Glomerular visceral epithelial cell (primary cell): Measurements from ENCODE around the gene BAD.
A peak's percentile ranks its signal among the peaks of the same experiment; 100 is the strongest.

Experiments
- DNase-seq: peaks from one replicate; pipeline ENCODE4 v3.0.0-alpha.2; 2016; ENCODE audit errors: extremely low spot score

The BAD gene

DNA sequence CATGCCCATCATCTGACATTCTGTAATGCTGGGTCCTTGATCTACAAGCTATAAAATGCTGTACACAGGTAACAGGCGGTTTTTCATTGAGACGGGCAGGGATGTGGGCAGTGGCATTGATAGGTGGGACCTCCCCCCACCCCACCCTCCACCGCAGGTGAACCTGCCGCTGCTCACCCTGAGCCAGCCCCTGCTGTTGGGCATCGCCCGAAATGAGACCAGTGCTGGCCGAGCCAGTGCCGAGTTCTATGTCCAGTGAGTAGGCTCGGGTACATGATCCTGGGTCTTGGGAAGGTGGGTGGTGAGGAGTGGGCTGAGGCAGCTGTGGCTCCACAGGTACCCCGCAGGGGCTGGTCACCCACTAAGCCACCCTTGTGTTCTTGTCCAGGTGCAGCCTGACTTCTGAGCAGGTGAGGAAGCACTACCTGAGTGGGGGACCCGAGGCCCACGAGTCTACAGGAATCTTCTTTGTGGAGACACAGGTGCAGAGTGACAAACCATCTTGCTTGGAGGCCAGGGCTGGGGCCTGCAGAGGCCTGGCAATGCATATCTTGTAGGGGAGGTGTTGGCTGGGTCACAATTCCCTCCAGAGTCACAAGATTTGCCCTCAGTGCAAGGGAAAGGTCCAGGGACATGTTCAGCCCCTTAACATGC is 55.2 kb downstream of the BAD start:
- DNase-seq: no peak

DNA sequence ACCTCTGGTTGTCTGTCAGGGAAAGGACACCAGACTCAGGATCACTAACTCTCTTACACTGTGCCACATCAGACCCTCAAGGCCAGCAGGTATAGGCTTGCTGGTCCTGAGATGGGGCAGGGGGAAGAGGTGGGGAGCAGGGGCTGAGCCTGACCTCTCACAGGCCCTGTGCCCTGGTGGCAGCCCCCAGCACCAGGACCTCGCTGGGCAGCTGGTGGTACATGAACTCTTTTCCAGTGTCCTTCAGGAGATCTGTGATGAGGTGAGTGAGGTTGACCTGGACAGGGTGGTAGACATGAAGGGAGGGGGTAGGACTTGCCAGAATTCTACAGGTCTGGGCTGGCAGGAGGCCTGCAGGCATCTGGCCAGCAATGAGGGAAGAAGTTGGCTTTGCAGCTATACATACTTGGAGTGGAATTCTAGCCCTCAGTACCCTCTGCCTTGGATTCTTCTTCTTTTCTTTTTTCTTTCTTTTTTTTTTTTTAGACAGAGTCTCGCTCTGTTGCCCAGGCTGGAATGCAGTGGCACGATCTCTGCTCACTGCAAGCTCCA is 57.0 kb downstream of the BAD start:
- peak; percentile 26 for DNase-seq

DNA sequence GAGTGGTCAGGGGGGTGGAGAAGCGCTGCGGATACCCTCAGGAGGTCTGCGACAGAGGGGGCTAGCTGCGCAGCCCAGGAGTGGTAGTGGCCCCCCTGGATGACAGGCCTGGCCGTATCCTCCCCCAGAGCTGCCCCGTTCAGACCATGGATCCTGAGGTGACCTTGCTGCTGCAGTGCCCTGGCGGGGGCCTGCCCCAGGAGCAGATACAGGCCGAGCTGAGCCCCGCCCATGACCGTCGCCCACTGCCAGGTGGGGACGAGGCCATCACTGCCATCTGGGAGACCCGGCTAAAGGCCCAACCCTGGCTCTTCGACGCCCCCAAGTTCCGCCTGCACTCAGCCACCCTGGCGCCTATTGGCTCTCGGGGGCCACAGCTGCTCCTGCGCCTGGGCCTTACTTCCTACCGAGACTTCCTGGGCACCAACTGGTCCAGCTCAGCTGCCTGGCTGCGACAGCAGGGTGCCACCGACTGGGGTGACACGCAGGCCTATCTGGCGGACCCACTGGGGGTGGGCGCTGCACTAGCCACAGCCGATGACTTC is 57.9 kb downstream of the BAD start:
- DNase-seq: peak; percentile 31

DNA sequence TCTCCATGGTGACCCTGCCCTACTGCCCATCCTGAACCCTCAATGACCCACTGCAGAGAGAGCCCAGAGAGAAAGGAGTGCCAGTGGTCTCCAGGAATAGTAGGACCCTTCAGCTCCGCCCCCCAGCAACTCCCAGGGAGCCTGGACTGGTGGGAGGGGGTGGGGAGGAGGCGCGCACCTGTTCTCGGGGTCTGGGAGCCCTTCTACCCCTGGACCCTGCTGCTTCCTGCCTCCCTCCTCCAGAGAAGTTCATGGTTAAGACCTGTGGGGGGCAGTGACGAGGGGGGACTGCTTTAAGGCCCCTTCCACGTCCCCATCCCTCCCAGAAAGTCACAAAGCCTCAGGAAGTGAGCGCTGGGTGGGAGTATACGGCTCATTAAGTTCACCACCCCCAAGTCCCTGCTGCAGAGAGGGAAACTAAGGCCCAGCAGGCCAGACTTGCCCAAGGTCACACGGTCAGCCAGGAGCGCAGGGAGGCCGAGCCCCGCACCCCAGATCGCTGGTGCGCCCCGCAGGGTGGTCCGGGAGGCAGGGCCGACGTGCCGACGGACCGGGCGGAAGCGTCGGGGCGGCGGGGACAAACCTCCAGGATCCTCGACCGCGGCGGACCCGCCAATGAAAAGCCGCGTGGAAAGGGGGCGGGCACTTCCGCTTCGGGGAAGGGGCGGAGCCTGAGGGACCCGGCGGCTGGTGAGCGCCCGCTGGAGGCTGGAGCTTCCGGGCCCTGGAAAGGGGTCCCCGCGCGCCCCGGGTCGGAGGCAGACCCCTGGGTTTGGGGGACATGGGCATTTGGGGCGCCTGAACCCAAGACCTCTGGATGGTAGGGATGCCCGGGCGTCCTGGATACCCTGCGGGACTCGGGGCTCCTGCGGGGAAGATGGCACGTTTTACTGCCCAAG is 58.6 kb downstream of the BAD start, which contains the start of the genes NUDT22 and TRPT1:
Gene NUDT22 (plus strand): TSS at position 667 of the 899 bp plus-strand sequence. CDS start 379 bp downstream, outside the sequence.
Gene TRPT1 (minus strand): TSS at position 579 of the 899 bp plus-strand sequence. CDS start 326 bp downstream, at position 253.
- peak; percentile 80 for DNase-seq

DNA sequence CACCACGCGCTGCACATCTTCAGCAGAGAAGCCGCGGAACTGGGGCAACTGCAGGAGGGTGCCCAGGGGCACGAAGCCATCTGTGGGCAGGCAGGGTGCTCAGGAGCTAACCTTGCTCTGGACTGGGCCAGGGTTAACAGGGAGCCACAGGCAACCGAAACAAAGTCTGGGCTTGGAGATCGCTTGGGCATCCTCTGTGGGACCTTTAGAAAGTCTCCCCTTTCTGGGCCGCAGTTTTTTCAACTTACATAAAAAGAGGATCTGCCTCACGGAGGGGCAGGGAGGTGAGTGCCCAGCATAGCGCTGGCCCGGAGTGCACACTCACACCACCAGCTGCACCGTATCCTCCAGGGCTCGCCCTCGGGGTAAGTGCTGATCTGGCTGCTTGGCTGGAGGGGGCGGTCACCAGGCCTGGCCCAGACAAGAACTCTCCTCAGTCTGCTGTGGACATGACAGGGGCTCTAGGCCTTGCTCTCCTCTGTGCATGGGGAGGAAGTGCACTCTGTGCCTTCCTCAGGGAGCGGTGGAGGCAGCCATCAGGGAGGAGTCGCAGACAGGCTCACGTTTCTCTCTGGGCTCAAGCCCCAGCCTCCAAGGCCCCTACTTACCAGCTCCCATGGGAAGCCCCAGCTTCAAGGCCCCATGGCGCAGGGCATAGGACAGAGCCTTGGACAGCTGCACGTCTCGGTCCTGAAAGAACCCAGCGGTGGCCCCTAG is 59.4 kb downstream of the BAD start:
- no peak for DNase-seq

DNA sequence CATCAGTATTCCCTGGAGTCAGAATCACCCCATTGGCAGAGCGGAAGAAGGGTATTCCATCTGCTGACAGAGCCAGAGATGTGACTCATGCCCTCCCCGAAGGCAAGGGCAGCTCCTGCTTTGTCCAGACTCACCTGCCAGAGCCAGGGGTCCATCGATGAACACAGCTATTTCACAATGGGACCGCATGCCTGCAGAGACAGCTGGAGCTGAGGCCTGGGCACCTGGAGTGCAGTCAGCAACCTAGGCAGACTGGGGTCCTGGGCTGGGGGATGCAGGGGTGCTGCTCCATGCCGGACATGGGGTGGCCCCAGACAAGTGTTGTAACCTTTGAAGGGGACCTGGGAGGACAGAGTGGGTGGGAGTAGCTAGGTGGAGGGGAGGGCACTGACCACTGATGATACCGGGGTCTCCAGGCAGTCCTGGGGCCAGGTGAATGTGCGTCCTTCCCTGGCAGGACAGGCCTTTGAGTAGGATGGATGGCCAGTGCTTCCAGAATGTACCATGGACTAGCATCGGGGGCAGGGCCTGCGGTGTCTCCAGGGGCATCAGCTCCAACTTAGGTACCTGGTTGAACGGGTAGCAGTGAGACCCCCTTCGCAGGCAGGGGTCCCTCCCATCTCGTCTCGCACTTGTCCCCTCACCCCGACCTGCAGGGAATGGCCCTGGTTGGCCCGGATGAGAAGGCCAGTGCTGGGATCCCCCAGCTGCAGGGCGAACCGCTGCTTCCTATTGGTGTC is 60.1 kb downstream of the BAD start:
- DNase-seq: peak; percentile 42

DNA sequence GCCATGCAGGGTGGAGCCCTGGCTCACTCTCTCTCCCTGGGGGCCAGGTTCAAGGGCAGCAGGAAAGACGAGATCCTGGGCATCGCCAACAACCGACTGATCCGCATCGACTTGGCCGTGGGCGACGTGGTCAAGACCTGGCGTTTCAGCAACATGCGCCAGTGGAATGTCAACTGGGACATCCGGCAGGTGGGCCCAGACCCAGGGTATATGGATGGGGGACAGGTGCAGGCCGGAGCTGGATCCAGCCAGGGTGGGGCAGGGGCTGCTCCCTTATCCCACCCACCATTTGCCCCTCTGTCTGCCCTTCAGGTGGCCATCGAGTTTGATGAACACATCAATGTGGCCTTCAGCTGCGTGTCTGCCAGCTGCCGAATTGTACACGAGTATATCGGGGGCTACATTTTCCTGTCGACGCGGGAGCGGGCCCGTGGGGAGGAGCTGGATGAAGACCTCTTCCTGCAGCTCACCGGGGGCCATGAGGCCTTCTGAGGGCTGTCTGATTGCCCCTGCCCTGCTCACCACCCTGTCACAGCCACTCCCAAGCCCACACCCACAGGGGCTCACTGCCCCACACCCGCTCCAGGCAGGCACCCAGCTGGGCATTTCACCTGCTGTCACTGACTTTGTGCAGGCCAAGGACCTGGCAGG is 61.3 kb downstream of the BAD start:
- DNase-seq: no peak

DNA sequence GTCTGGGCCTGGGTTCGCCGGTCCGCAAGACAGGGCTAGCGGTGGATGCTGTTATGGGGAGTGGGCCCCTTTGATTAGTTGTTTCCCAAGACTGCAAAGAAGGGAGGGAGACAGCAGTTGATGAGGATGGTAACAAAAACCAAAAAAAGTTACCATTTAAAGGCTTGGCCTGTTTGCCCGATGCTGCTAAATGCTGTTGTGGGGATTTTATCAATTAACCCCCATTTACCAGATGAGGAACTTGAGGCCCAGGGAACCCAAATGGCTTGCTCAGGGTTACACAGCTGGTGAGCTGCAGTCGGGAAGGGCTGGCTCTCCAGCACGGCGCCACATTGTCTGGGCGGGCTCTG is 61.8 kb downstream of the BAD start:
- DNase-seq: no peak

DNA sequence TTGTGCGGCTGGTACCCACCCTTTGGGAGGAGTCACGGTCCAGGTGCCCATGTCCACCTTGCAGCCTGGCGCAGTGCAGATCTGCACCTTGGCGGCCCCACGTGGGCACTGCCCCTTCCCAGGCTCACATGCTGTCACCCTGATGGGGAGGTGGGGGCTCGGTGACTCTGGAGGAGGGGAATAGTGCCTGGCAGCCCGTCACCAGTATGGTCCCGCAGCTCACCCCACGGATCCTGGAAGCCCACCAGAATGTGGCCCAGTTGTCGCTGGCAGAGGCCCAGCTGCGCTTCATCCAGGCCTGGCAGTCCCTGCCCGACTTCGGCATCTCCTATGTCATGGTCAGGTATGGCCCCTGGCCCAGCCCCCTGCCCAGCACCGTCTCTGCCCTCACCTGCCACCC is 63.7 kb downstream of the BAD start:
- no peak for DNase-seq

DNA sequence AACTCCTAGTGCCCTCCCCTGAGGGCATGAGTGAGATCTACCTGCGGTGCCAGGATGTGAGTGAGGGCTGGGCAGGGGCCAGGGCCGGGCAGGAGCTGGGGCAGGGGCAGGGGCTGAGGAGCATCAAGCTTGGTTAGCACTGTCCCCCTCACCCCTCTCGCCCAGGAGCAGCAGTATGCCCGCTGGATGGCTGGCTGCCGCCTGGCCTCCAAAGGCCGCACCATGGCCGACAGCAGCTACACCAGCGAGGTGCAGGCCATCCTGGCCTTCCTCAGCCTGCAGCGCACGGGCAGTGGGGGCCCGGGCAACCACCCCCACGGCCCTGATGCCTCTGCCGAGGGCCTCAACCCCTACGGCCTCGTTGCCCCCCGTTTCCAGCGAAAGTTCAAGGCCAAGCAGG is 64.2 kb downstream of the BAD start:
- no peak for DNase-seq
